ENCODE measurements around the gene SVEP1.

Gene SVEP1

GRCh38 chr9:110575945-110576344, 3.6 kb downstream of the SVEP1 start:
- Histone ChIP-seq H3K4me1 (ENCODE audit: insufficient read depth, low read length) (no peaks in the 10 kb centered on the region), H3K9ac (ENCODE audit: low read length) (no peak overlapping the region), H3K27me3 (ENCODE audit: control insufficient read depth in 1 of 2, insufficient read depth in 2 of 2, low read length in 2 of 2) (peaks cover 0 to 16% of the 10 kb centered on the region in 2 donors), H3K9me3 (ENCODE audit: low read length) (no peaks in the 10 kb centered on the region), H3K4me3 (ENCODE audit: low read depth in 1 of 2, low read length in 2 of 2) (no peak overlapping the region), H3K27ac (ENCODE audit: low read depth, low read length) (no peak overlapping the region), H3K36me3 (ENCODE audit: insufficient read depth, low read length) (no peaks in the 10 kb centered on the region)

- H3K27ac ChIP-seq (ENCODE audit: low read depth, low read length) = no peak overlapping the region
Observed at GRCh38 chr9:110575169-110575568, 4.4 kb downstream of the SVEP1 start.

GRCh38 chr9:110573305-110573704, 6.2 kb downstream of the SVEP1 start:
- Histone ChIP-seq H3K4me1 (ENCODE audit: insufficient read depth, low read length) (no peaks in the 10 kb centered on the region), H3K9me3 (ENCODE audit: low read length) (no peaks in the 10 kb centered on the region), H3K9ac (ENCODE audit: low read length) (no peak overlapping the region), H3K27ac (ENCODE audit: low read depth, low read length) (no peak overlapping the region), H3K36me3 (ENCODE audit: insufficient read depth, low read length) (no peaks in the 10 kb centered on the region), H3K4me3 (ENCODE audit: low read depth in 1 of 2, low read length in 2 of 2) (no peak overlapping the region), H3K27me3 (ENCODE audit: control insufficient read depth in 1 of 2, insufficient read depth in 2 of 2, low read length in 2 of 2) (no peaks in the 10 kb centered on the region)

More at GRCh38 chr9:110575169-110575568, 4.4 kb downstream of the SVEP1 start:
- no peak overlapping the region for H3K4me3 ChIP-seq (ENCODE audit: low read depth in 1 of 2, low read length in 2 of 2)
- H3K4me1 ChIP-seq (ENCODE audit: insufficient read depth, low read length) = no peaks in the 10 kb centered on the region
- H3K9me3 ChIP-seq (ENCODE audit: low read length) = no peaks in the 10 kb centered on the region
- peaks cover 0 to 15% of the 10 kb centered on the region in 2 donors for H3K27me3 ChIP-seq (ENCODE audit: control insufficient read depth in 1 of 2, insufficient read depth in 2 of 2, low read length in 2 of 2)
- H3K36me3 ChIP-seq (ENCODE audit: insufficient read depth, low read length) = no peaks in the 10 kb centered on the region
- H3K9ac ChIP-seq (ENCODE audit: low read length) = no peak overlapping the region

GRCh38 chr9:110571801-110572483, 7.6 kb downstream of the SVEP1 start:
- Histone ChIP-seq H3K4me1 (ENCODE audit: insufficient read depth, low read length) (no peaks in the 10 kb centered on the region), H3K27ac (ENCODE audit: low read depth, low read length) (no peak overlapping the region)

GRCh38 chr9:110566156-110566555, 13.4 kb downstream of the SVEP1 start:
- Histone ChIP-seq H3K27ac (ENCODE audit: low read depth, low read length) (no peak overlapping the region), H3K4me3 (ENCODE audit: low read depth in 1 of 2, low read length in 2 of 2) (no peak overlapping the region), H3K4me1 (ENCODE audit: insufficient read depth, low read length) (no peaks in the 10 kb centered on the region), H3K36me3 (ENCODE audit: insufficient read depth, low read length) (no peaks in the 10 kb centered on the region), H3K9ac (ENCODE audit: low read length) (no peak overlapping the region), H3K9me3 (ENCODE audit: low read length) (no peaks in the 10 kb centered on the region), H3K27me3 (ENCODE audit: control insufficient read depth in 1 of 2, insufficient read depth in 2 of 2, low read length in 2 of 2) (no peaks in the 10 kb centered on the region)

More at GRCh38 chr9:110571801-110572483, 7.6 kb downstream of the SVEP1 start:
- no peak overlapping the region for H3K9ac ChIP-seq (ENCODE audit: low read length)
- H3K36me3 ChIP-seq (ENCODE audit: insufficient read depth, low read length) = no peaks in the 10 kb centered on the region
- H3K4me3 ChIP-seq (ENCODE audit: low read depth in 1 of 2, low read length in 2 of 2) = no peak overlapping the region
- no peaks in the 10 kb centered on the region for H3K9me3 ChIP-seq (ENCODE audit: low read length)
- no peaks in the 10 kb centered on the region for H3K27me3 ChIP-seq (ENCODE audit: control insufficient read depth in 1 of 2, insufficient read depth in 2 of 2, low read length in 2 of 2)

GRCh38 chr9:110561826-110562225, 17.7 kb downstream of the SVEP1 start:
- no peaks in the 10 kb centered on the region for H3K36me3 ChIP-seq (ENCODE audit: insufficient read depth, low read length)
- H3K27me3 ChIP-seq (ENCODE audit: control insufficient read depth in 1 of 2, insufficient read depth in 2 of 2, low read length in 2 of 2) = no peaks in the 10 kb centered on the region
- H3K9me3 ChIP-seq (ENCODE audit: low read length) = no peaks in the 10 kb centered on the region
- no peak overlapping the region for H3K27ac ChIP-seq (ENCODE audit: low read depth, low read length)
- H3K9ac ChIP-seq (ENCODE audit: low read length) = no peak overlapping the region
- H3K4me3 ChIP-seq (ENCODE audit: low read depth in 1 of 2, low read length in 2 of 2) = no peak overlapping the region
- no peaks in the 10 kb centered on the region for H3K4me1 ChIP-seq (ENCODE audit: insufficient read depth, low read length)

- Histone ChIP-seq H3K4me3 (ENCODE audit: low read depth in 1 of 2, low read length in 2 of 2) (no peak overlapping the region), H3K4me1 (ENCODE audit: insufficient read depth, low read length) (no peaks in the 10 kb centered on the region), H3K36me3 (ENCODE audit: insufficient read depth, low read length) (no peaks in the 10 kb centered on the region), H3K9ac (ENCODE audit: low read length) (no peak overlapping the region), H3K27ac (ENCODE audit: low read depth, low read length) (no peak overlapping the region), H3K9me3 (ENCODE audit: low read length) (no peaks in the 10 kb centered on the region), H3K27me3 (ENCODE audit: control insufficient read depth in 1 of 2, insufficient read depth in 2 of 2, low read length in 2 of 2) (no peaks in the 10 kb centered on the region)
Observed at GRCh38 chr9:110559869-110560268, 19.7 kb downstream of the SVEP1 start.

- H3K27me3 ChIP-seq (ENCODE audit: control insufficient read depth in 1 of 2, insufficient read depth in 2 of 2, low read length in 2 of 2) = no peaks in the 10 kb centered on the region
- no peak overlapping the region for H3K4me3 ChIP-seq (ENCODE audit: low read depth in 1 of 2, low read length in 2 of 2)
- H3K4me1 ChIP-seq (ENCODE audit: insufficient read depth, low read length) = peaks cover 9% of the 10 kb centered on the region
- no peak overlapping the region for H3K27ac ChIP-seq (ENCODE audit: low read depth, low read length)
- no peaks in the 10 kb centered on the region for H3K9me3 ChIP-seq (ENCODE audit: low read length)
- no peaks in the 10 kb centered on the region for H3K36me3 ChIP-seq (ENCODE audit: insufficient read depth, low read length)
- no peak overlapping the region for H3K9ac ChIP-seq (ENCODE audit: low read length)
Observed at GRCh38 chr9:110555551-110556331, 23.8 kb downstream of the SVEP1 start.

- Histone ChIP-seq H3K36me3 (ENCODE audit: insufficient read depth, low read length) (no peaks in the 10 kb centered on the region), H3K4me1 (ENCODE audit: insufficient read depth, low read length) (peaks cover 16% of the 10 kb centered on the region), H3K27ac (ENCODE audit: low read depth, low read length) (no peak overlapping the region), H3K27me3 (ENCODE audit: control insufficient read depth in 1 of 2, insufficient read depth in 2 of 2, low read length in 2 of 2) (no peaks in the 10 kb centered on the region), H3K9ac (ENCODE audit: low read length) (no peak overlapping the region), H3K4me3 (ENCODE audit: low read depth in 1 of 2, low read length in 2 of 2) (no peak overlapping the region), H3K9me3 (ENCODE audit: low read length) (no peaks in the 10 kb centered on the region)
Observed at GRCh38 chr9:110546411-110546871, 33.1 kb downstream of the SVEP1 start.

- H3K27me3 ChIP-seq (ENCODE audit: control insufficient read depth in 1 of 2, insufficient read depth in 2 of 2, low read length in 2 of 2) = no peaks in the 10 kb centered on the region
- H3K4me1 ChIP-seq (ENCODE audit: insufficient read depth, low read length) = peaks cover 13% of the 10 kb centered on the region
- H3K27ac ChIP-seq (ENCODE audit: low read depth, low read length) = no peak overlapping the region
- no peak overlapping the region for H3K9ac ChIP-seq (ENCODE audit: low read length)
- no peaks in the 10 kb centered on the region for H3K9me3 ChIP-seq (ENCODE audit: low read length)
- H3K36me3 ChIP-seq (ENCODE audit: insufficient read depth, low read length) = no peaks in the 10 kb centered on the region
- H3K4me3 ChIP-seq (ENCODE audit: low read depth in 1 of 2, low read length in 2 of 2) = no peak overlapping the region
Observed at GRCh38 chr9:110545705-110546104, 33.8 kb downstream of the SVEP1 start.

- Histone ChIP-seq H3K4me1 (ENCODE audit: insufficient read depth, low read length) (peaks cover 13% of the 10 kb centered on the region), H3K27me3 (ENCODE audit: control insufficient read depth in 1 of 2, insufficient read depth in 2 of 2, low read length in 2 of 2) (no peaks in the 10 kb centered on the region), H3K9me3 (ENCODE audit: low read length) (no peaks in the 10 kb centered on the region), H3K4me3 (ENCODE audit: low read depth in 1 of 2, low read length in 2 of 2) (no peak overlapping the region), H3K36me3 (ENCODE audit: insufficient read depth, low read length) (no peaks in the 10 kb centered on the region), H3K9ac (ENCODE audit: low read length) (no peak overlapping the region), H3K27ac (ENCODE audit: low read depth, low read length) (no peak overlapping the region)
Observed at GRCh38 chr9:110543631-110544051, 35.9 kb downstream of the SVEP1 start.

Data from muscle layer of colon (tissue), 2 donors.